Esophagus muscularis mucosa (tissue), 4 donors: ENCODE results near the gene ARHGAP4.

ENCODE experiments used
- CTCF ChIP-seq, 3 experiments: fragments of 200-600 bp in 2 of 3; fragments of 450-650 bp in 1 of 3; sonication (generic) in 2 of 3; IDR thresholded peaks; one replicate each; pipeline ENCODE4 v1.5.1; 2017 to 2019; ENCODE audit warnings: antibody characterized with exemption in 3 of 3, mild to moderate bottlenecking in 2 of 3, moderate library complexity in 1 of 3
- EP300 ChIP-seq: sonication (generic); formaldehyde crosslinking; IDR thresholded peaks from one replicate; pipeline ENCODE4 v1.6.1; 2017; ENCODE audit warnings: antibody characterized with exemption
- POLR2A ChIP-seq: fragments of 450-650 bp; IDR thresholded peaks from one replicate; pipeline ENCODE4 v1.6.1; 2017; ENCODE audit warnings: antibody characterized with exemption, moderate library complexity, mild to moderate bottlenecking, low read depth
- POLR2AphosphoS5 ChIP-seq, 2 donors: sonication (generic); formaldehyde crosslinking; IDR thresholded peaks; one replicate each; pipeline ENCODE4 v1.6.1; 2017; ENCODE audit warnings: antibody characterized with exemption in 2 of 2

GRCh38 chrX:153947009-153947769, 21.1 kb upstream of the ARHGAP4 start:
- TF ChIP-seq CTCF (IDR thresholded peaks at IDR 0.05) (peak; percentile 76 to 81 (median 81)), POLR2A (no peak), POLR2AphosphoS5 (IDR thresholded peaks at IDR 0.05) (peak; percentile 12 to 64), EP300 (no peak)
